Small intestine (tissue), 7 donors: ENCODE measurements around the gene STRADA. TPM values are rescaled to one million over a fixed set of nuclear protein-coding genes. Genes with fewer than 3 reads are reported as not detected.

Experiments
- DNase-seq, 2 donors: peaks; one replicate each; pipeline versions ENCODE4 v3.0.0 to v3.0.0-alpha.2; 2013
- FAIRE-seq: peaks from 2 replicates; lab custom pipeline; 2012; peaks lifted over from hg19 to GRCh38; lab: Jason Lieb, UNC
- H3K27ac ChIP-seq, 3 donors: one replicate each; pipeline ENCODE4 v1.5.1; 2013; ENCODE audit warnings: low read length in 2 of 3, mild to moderate bottlenecking in 2 of 3, control low read depth in 1 of 3, inconsistent platforms in 1 of 3, low read depth in 1 of 3, moderate library complexity in 1 of 3
- H3K27me3 ChIP-seq, 3 donors: one replicate each; pipeline ENCODE4 v1.6.1; 2013; ENCODE audit warnings: low read length in 3 of 3, inconsistent platforms in 1 of 3; ENCODE audit not compliant: control insufficient read depth in 3 of 3, insufficient read depth in 3 of 3
- H3K36me3 ChIP-seq, 3 donors: one replicate each; pipeline ENCODE4 v1.6.1; 2013; ENCODE audit warnings: low read length in 3 of 3, inconsistent platforms in 1 of 3, low read depth in 1 of 3, mild to moderate bottlenecking in 1 of 3, moderate library complexity in 1 of 3; ENCODE audit not compliant: control insufficient read depth in 3 of 3, insufficient read depth in 2 of 3
- H3K4me1 ChIP-seq, 3 donors: one replicate each; pipeline ENCODE4 v1.6.1; 2013; ENCODE audit warnings: low read length in 2 of 3, inconsistent platforms in 1 of 3, low read depth in 1 of 3, mild to moderate bottlenecking in 1 of 3, moderate library complexity in 1 of 3; ENCODE audit not compliant: control insufficient read depth in 3 of 3, insufficient read depth in 2 of 3
- H3K4me3 ChIP-seq, 3 donors: one replicate each; pipeline ENCODE4 v1.5.1; 2013; ENCODE audit warnings: low read length in 3 of 3, control low read depth in 1 of 3, inconsistent platforms in 1 of 3, low read depth in 1 of 3, mild to moderate bottlenecking in 1 of 3, moderate library complexity in 1 of 3
- H3K9me3 ChIP-seq, 2 donors: one replicate each; pipeline ENCODE4 v1.6.1; 2013; ENCODE audit warnings: low read depth in 1 of 2, low read length in 1 of 2; ENCODE audit not compliant: control insufficient read depth in 2 of 2, insufficient read depth in 1 of 2
- WGBS, 3 donors: extraction: QIAGEN DNeasy Blood & Tissue Kit; methylation state at CpG; one replicate each; pipeline ENCODE4 v1.1.7; 2013; 5-methylcytosine and 5-hydroxymethylcytosine counted together
- polyA plus RNA-seq, 4 donors: library from polyadenylated mRNA; stranded (reverse) in 3 of 4; unstranded in 1 of 4; fragments of 200-250 nt in 3 of 4; fragments of 120-200 nt in 1 of 4; gene quantifications; one replicate each; pipeline versions ENCODE4 v1.2.1 to v1.2.3, GENCODE V29; 2013
- donor health status: healthy with polysubstance abuse.
- donor health status: control.
- donor health status: control.
- donor health status: Bipolar disorder and iron deficiency.
- donor health status: healthy.

The STRADA gene
- polyA plus RNA-seq, 4 donors, result 8.1 to 35.2 (median 13.3) TPM

GRCh38 chr17:63689479-63689878, 52.1 kb downstream of the STRADA start:
- Histone ChIP-seq H3K27ac (no peak overlapping the region), H3K27me3 (no peaks in the 10 kb centered on the region), H3K36me3 (peaks cover 15 to 70% (median 17%) of the 10 kb centered on the region in 3 donors), H3K9me3 (no peaks in the 10 kb centered on the region), H3K4me1 (no peaks in the 10 kb centered on the region), H3K4me3 (no peak overlapping the region)
- no peak for FAIRE-seq
- DNase-seq, result no peak
- 96 to 98% (median 97%) methylated on average over 14 of the region's 14 CpGs for WGBS, 3 donors

DNA sequence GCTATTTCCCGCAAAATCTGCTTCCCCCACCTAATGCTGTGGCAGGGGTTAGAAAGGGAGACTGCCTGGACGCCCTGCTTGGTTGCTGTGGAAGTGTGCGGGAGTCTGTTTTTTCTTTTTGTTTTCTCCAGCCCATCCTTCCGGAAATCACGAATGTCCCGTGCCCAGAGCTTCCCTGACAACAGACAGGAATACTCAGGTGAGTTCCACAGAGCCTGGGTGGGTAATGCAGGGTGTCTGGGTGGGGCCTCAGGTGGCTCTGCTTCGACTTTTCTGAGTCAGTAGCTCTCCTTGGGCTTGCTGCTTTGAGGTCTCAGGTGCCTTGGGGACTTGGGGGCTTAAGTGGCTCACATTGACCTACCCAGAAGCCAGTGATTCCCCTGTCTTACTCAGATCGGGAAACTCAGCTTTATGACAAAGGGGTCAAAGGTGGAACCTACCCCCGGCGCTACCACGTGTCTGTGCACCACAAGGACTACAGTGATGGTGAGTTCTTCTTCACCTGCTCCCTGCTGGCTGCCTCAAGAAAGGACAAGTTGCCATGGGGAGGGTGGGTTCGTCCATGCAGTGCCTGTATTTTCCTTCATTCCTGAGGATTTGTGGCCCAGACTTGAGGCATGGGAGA, 53.1 kb downstream of the STRADA start:
- no peak overlapping the region for H3K27ac ChIP-seq
- no peaks in the 10 kb centered on the region for H3K4me1 ChIP-seq
- FAIRE-seq (no peak), DNase-seq (no peak)
- H3K27me3 ChIP-seq, result no peaks in the 10 kb centered on the region
- no peak overlapping the region for H3K4me3 ChIP-seq
- H3K36me3 ChIP-seq, result peaks cover 10 to 64% (median 14%) of the 10 kb centered on the region in 3 donors
- WGBS, 3 donors, result 65 to 75% (median 67%) methylated on average over 12 of the region's 12 CpGs
- H3K9me3 ChIP-seq, result no peaks in the 10 kb centered on the region

- no peaks in the 10 kb centered on the region for H3K4me1 ChIP-seq
- WGBS, 3 donors, result 90 to 96% (median 91%) methylated on average over 3 of the region's 3 CpGs
- H3K9me3 ChIP-seq, result no peaks in the 10 kb centered on the region
- no peak overlapping the region for H3K4me3 ChIP-seq
- H3K36me3 ChIP-seq, result peaks cover 12 to 56% (median 16%) of the 10 kb centered on the region in 3 donors
- no peak for FAIRE-seq
- no peak for DNase-seq
- no peak overlapping the region for H3K27ac ChIP-seq
- no peaks in the 10 kb centered on the region for H3K27me3 ChIP-seq
Measured at GRCh38 chr17:63686138-63686685, 55.4 kb downstream of the STRADA start.

GRCh38 chr17:63685578-63685977, 56.0 kb downstream of the STRADA start:
- WGBS, 3 donors, result 90 to 96% (median 94%) methylated on average over 3 of the region's 3 CpGs
- DNase-seq, result no peak
- no peak overlapping the region for H3K4me3 ChIP-seq
- no peaks in the 10 kb centered on the region for H3K4me1 ChIP-seq
- H3K36me3 ChIP-seq, result peaks cover 10 to 50% (median 12%) of the 10 kb centered on the region in 3 donors
- H3K27ac ChIP-seq, result no peak overlapping the region
- FAIRE-seq, result no peak
- H3K27me3 ChIP-seq, result no peaks in the 10 kb centered on the region
- no peaks in the 10 kb centered on the region for H3K9me3 ChIP-seq

GRCh38 chr17:63685041-63685440, 56.6 kb downstream of the STRADA start:
- Histone ChIP-seq H3K27ac (no peak overlapping the region), H3K36me3 (peaks cover 9 to 45% (median 12%) of the 10 kb centered on the region in 3 donors), H3K27me3 (no peaks in the 10 kb centered on the region), H3K9me3 (no peaks in the 10 kb centered on the region), H3K4me1 (no peaks in the 10 kb centered on the region), H3K4me3 (no peak overlapping the region)
- FAIRE-seq, result no peak
- no peak for DNase-seq
- WGBS, 3 donors, result 52 to 61% (median 58%) methylated on average over 2 of the region's 2 CpGs

DNA sequence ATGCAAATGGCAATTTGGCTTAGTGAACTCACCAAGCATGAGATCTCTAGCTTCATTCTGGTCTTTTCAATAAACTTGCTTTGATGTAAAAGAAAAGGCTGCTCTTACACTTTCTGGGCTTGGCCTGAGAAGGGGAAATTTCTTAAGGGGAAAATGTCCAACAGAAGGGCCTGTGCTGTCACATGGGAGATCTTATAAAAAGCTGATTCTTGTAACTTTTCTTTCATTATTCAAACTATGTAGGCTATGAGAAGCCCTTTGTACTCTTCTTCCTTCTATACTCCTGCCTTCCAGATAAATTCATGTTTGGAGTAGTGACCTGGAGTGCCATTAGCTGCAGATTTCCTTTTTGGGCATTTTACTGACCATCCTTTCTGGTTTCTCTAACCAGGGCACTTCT, 58.6 kb downstream of the STRADA start:
- peaks cover 7 to 33% (median 9%) of the 10 kb centered on the region in 3 donors for H3K36me3 ChIP-seq
- H3K4me1 ChIP-seq, result no peaks in the 10 kb centered on the region
- no peaks in the 10 kb centered on the region for H3K27me3 ChIP-seq
- H3K9me3 ChIP-seq, result no peaks in the 10 kb centered on the region
- DNase-seq (no peak), FAIRE-seq (no peak)
- no peak overlapping the region for H3K27ac ChIP-seq
- no peak overlapping the region for H3K4me3 ChIP-seq

DNA sequence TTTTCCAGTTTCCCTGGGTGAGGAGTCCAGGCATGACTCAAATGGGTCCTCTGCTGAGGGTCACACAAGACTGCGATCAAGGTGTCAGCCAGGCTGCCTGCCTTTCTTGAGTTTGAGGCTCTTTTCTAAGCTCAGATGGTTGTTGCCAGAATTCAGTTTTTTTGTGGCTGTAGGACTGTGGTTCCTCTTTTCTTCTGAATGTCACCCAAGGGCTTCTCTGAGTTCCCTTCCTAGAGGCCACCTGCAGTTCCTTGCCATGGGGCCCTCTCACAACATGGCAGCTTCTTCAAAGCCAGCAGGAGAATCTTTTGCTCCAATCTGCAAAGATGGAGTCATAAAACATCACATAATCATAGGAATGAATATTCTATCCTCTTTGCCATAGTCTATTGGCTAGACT, 59.2 kb downstream of the STRADA start:
- no peaks in the 10 kb centered on the region for H3K27me3 ChIP-seq

DNA sequence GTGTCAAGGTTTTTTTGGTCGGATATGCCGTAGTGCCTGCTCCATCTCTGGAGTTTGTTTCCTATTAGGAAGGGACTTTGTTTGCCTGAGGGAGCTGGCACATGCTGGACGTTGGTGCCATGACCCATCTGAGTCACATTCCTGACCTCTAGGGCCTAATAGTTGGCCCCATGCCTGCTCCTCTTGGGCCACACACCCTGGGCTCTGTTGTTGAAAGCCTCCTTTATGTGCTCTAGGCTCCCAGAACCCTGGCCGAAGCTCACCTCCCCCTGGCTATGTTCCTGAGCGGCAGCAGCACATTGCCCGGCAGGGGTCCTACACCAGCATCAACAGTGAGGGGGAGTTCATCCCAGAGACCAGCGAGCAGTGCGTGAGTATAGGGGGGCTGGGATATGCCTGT, 60.1 kb downstream of the STRADA start:
- DNase-seq (no peak), FAIRE-seq (no peak)
- Histone ChIP-seq H3K27ac (no peak overlapping the region), H3K4me3 (no peak overlapping the region), H3K4me1 (peaks cover 0 to 3% (median 0%) of the 10 kb centered on the region in 3 donors), H3K9me3 (no peaks in the 10 kb centered on the region), H3K36me3 (peaks cover 7 to 35% (median 9%) of the 10 kb centered on the region in 3 donors), H3K27me3 (no peaks in the 10 kb centered on the region)
- 87 to 93% (median 91%) methylated on average over 8 of the region's 8 CpGs for WGBS, 3 donors

More for the DNA sequence above, 59.2 kb downstream of the STRADA start:
- no peak overlapping the region for H3K4me3 ChIP-seq
- DNase-seq (no peak), FAIRE-seq (no peak)
- no peak overlapping the region for H3K27ac ChIP-seq
- 93 to 100% (median 97%) methylated on average over 1 of the region's 1 CpG for WGBS, 3 donors
- no peaks in the 10 kb centered on the region for H3K4me1 ChIP-seq
- peaks cover 7 to 36% (median 9%) of the 10 kb centered on the region in 3 donors for H3K36me3 ChIP-seq
- no peaks in the 10 kb centered on the region for H3K9me3 ChIP-seq
